Stimulated activated CD8-positive, alpha-beta memory T cell treated with anti-CD3 and anti-CD28 coated beads, Interleukin-15, amount 100 ng/mL, for 4 hours (primary cell): ENCODE data around the gene MAP3K12.
"Not testable (repeated sequence)": the region's sequence is repeated elsewhere in the genome, so short reads cannot be mapped to it uniquely, and the experiment has no call there.

ENCODE experiments used
- DNase-seq, 2 donors: peaks; one replicate each; pipeline ENCODE4 v3.0.0-alpha.2; 2020; ENCODE audit warnings: low read depth in 2 of 2

Gene MAP3K12

GRCh38 chr12:53499266-53500141 lies at the start of gene MAP3K12:
TSS of gene MAP3K12 (minus strand) at chr12:53499458. CDS start at chr12:53487391, 12,067 bp downstream.
- peak in 1 of 2 donors; percentile 23 for DNase-seq

DNA sequence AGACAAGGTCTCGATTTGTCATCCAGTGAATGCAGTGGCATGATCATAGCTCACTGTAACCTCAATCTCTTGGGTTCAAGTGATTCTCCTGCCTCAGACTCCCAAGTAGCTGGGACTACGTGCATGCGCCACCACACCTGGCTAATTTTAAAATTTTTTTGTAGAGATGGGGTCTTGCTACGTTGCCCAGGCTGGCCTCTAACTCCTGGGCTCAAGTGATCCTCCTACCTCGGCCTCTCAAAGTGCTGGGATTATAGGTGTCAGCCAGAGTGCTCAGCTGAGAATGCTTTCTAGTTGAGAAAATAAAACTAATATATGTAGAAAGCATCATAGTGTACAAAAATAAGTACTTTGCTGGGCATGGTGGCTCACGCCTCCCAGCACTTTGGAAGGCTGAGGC lies 49.1 kb upstream of the MAP3K12 start:
- DNase-seq, result not testable (repeated sequence)

DNA sequence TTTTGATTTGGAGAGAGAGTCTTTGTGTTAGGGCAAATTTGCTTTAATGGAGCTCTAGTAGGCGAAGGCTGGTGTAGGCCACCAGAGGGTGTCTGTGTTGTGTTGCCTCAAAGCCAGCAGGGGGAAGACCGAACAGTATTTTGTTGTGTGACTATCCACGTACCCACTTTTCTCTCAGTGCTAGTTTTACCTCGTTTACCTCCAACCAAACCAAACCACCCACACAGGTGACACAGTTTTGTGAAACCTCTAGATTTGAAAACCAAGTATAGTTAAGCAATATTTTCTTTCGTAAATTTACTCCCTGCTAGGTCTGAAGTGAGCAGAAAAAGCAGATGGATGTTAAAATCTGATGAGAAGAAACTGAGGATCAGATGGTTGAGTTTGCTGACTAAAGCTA lies 44.3 kb upstream of the MAP3K12 start:
- DNase-seq, result peak in 1 of 2 donors; percentile 24

DNA sequence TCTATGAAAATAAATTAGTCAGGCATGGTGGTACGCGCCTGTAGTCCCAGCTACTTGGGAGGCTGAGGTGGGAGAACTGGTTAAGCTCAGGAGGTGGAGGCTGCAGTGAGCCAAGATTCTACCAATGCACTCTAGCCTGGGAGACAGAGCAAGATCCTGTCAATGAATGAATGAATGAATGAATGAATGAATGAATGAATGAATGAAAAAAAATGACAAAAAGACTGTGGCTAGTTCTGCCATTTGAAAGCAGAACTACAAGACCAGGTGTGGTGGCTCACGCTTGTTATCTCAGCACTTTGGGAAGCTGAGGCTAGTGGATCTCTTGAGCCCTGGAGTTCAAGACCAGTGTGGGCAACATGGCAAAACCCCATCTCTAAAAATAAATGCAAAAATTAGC lies 40.3 kb upstream of the MAP3K12 start:
- no peak for DNase-seq

DNA sequence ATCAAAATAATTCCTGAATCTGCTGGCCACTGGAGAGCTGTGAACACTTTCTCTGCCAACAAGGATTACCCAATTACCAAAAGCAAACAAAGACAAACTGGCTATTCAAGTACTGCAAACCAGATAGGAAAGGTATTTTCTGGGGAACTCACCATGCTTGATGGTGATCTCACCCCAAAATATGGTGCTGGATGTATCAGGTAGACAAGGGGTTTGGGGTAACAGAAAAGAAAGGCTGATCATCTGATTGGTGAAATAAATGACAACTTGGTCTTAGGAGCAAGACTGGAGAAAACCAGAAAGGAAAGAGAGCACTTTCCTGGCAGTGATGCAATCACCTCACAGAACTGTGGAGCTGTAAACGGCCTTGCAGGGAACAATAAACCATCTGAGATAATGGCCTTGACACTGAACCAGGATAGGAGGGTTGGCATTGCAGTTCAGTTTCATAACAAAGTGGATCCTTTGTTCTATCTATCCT lies 39.0 kb upstream of the MAP3K12 start:
- no peak for DNase-seq

GRCh38 chr12:53536962-53537361 lies 37.7 kb upstream of the MAP3K12 start:
- DNase-seq, result no peak

DNA sequence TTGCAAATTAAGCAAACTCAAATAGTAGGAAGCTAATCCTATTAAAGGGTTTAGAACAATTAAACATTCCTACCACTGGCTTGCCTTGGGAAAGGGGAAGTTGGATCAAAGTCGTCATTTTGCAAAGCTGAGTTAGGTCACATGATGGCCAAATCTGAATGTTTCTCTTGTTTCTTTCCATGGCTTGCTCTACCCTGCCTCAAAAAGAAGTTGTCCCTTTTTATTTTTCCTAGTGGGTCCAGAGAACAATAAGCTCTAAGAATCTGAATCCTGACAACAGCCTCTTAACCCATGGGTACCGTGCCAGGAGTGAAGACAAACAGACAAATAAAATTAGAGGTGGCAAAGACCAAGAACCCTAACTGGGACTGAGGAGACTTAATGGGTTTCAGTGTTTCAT lies 34.2 kb upstream of the MAP3K12 start:
- DNase-seq, result no peak

DNA sequence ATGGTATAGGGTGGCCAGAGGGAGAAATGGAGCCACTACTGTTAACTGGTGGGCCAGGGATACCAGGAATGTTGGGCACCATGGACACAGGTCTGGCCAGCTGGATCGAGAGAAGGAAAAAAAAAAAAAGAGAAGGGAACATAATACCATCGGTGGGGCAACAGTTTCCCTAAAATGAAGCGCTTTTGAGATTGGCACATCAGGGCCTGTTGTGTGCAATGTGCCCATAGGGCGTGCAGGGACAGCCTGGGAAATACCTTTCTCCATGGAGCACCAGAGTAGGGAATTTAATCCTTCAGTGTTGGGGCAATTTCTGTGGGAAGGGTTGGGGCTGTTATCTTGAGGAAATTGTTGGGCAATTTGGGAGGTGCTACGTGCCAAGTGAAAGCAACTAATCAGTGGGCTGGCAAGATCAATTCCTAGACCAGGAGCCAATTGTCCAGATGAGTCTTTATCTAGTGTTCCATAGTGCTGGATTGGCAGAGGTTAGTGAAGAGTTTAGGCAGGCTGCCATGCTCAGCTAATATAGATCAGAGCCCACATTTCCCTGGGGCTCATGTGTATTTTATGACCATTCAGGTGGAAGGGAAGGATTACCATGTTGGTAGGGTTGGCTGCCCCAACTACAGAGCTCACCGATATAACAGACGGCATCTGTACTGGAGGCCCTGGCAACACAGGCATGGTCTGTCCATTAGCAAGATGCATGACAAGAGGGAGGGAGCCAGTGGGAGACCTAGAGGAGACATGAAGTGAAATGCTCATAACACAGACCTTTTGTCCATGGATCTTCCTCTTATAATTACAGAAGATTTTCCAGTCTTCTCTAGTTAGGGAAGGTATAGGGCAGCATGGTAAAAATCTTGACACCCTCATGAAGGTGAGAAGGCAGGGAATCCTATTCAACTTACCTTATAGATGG lies 33.5 kb upstream of the MAP3K12 start:
- no peak for DNase-seq

GRCh38 chr12:53532021-53532420 lies 32.8 kb upstream of the MAP3K12 start:
- DNase-seq, result no peak

DNA sequence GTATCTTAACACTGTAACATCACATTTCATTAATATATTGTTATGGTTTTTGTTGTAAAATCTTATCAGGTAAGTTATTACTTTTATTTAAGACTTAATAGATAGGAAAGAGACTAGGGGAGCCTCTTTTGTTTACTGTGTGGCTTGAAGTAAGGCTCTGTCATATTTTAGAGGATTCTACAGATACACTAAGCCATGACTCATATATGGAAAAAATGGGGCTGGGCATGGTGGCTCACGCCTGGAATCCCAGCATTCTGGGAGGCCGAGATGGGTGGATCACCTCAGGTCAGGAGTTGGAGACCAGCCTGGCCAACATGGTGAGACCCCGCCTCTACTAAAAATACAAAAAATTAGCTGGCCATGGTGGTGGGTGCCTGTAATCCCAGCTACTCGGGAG lies 31.7 kb upstream of the MAP3K12 start:
- DNase-seq, result no peak

DNA sequence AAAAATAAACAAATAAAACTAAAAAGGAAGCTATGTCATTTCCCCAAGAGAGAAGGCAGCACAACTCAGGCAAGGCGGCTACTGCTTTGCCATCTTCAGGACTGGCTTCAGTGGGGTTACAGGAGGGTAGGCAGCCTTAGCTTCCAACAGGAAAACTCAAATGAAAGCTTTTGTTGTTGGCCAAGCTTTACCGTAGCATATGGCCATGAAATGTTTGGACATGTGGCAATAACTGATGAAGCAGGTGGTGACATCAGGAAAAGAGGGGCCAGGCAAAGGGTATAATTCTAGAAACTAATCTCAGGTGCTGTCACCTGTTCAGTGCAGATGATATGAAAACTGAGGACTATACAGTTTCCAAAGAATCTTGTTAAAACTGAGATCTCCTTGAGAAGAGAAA lies 30.8 kb upstream of the MAP3K12 start:
- DNase-seq, result no peak

- no peak for DNase-seq
Measured at GRCh38 chr12:53524476-53524875, 25.2 kb upstream of the MAP3K12 start.

DNA sequence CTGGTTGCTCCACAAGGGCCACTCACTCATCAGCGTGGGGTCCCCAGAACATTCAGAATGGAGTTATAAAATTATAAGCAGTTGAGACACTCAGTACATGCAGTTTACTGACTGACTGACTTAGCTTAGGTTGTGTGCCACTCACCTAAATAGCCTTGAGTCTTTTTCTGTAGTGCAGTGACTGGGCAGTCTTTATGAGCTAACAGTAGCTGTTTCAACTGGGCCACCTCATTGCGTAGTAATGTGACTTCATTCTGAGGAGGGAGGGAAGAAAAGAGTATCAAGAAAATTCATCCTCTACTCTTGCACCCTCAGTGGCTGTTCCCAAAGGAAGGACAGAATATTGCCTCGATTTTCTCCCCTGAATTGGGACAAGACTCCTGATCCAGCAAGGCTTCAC lies 23.9 kb upstream of the MAP3K12 start:
- DNase-seq, result no peak

- DNase-seq, result no peak
Measured at GRCh38 chr12:53518381-53518780, 19.1 kb upstream of the MAP3K12 start.

- DNase-seq, result no peak
Measured at GRCh38 chr12:53516758-53517455, 17.6 kb upstream of the MAP3K12 start.

DNA sequence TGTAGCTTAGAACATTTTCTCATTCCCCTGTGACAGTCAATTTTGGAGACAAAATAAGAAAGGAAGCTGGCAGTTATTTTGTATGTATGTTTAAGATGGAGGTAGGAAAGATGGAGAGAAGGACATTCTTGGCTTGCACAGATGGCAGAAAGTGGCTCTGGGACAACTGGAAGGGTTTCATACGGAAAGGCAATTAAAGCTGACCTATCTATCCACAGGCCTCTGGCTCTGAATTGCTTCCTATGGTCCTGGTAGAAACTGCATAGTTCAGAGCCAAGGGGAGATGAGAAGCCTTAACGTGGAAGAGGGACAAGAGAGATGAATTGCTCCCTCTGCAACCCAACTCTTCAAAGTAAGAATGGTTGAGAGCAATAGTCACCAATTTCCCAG lies 16.0 kb upstream of the MAP3K12 start:
- DNase-seq, result no peak

DNA sequence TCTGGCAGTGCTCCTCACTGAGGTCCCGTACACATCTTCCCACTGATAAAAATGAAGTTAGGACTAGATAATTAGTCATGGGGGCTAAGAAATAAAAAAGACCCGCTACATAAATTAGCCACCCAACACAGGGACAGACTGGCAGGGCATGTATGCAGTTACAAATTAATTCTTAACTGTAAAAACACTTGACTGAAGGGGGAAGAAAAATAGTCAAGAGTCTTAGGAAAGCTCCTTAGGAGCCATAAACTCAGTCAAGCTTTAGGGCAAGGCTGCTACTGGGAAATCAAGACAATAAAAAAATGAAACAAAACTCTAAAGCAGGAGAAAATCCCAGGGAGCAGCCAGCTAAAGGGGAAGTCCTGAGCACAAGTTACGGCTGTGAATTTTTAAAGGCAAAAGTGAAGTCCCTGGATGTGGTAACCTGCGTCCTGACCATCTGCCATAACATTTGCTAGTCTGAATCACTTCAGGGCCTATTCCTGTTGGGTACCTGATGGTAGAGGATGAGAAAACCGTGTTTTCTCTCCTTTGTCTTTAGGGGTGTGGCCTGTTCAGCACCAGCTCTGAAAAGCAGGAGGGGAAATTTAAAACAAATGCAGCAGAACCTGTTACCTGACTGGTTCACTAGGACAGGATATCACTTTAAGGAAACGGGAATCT lies 15.5 kb upstream of the MAP3K12 start:
- DNase-seq, result no peak

DNA sequence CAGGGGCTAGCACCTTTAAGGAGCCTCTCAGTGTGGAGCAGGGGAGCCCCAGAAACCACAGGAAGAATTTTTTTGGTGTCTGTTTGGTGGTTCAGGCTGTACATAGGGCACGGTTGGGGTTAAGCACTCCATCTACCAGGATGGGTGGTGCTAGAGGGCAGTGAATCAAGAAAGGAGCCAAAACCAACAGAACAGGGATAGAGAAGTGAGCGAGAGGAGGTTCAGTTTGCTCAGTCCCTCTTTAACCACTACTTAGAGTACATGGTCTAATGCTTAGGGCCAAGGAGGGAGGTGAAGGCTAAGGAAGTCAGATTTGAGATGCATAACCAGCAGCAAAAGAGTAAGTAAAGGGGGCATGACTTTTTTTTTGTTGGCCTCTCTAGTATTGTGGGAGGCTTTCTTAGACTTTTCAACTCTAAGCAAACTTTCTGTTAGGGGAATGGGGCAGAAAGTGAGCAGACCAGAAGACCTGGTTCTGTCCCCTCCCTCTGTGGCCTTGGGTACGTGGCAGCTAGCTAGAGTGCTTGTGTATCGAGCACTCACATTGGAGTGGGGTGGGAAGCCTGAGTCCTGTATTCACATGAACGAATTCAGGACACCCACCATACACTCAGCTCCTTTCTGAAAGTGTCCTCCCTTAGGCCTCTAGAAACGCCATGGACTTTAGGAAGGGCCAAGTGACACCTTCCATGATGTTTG lies 14.6 kb upstream of the MAP3K12 start:
- no peak for DNase-seq

GRCh38 chr12:53510181-53510812 lies 11.0 kb upstream of the MAP3K12 start:
- DNase-seq, result no peak

- peak; percentile 47 to 68 for DNase-seq
Measured at GRCh38 chr12:53508534-53509170, 9.4 kb upstream of the MAP3K12 start.
